HG03135 (cell line): ENCODE measurements around the gene BCL11A.

Experiments used
- ATAC-seq: cut with Tn5 transposase; IDR thresholded peaks from one replicate; pipeline ENCODE4 v1.9.1; 2021; ENCODE audit warnings: mild to moderate bottlenecking, moderate library complexity; ENCODE audit not compliant: unreplicated experiment

Gene BCL11A

GRCh38 chr2:60548311-60548710 lies 5.1 kb downstream of the BCL11A start:
- ATAC-seq: no peak

GRCh38 chr2:60547841-60548240 lies 5.6 kb downstream of the BCL11A start:
- no peak for ATAC-seq

GRCh38 chr2:60546756-60547420 lies 6.6 kb downstream of the BCL11A start:
- ATAC-seq: no peak

- no peak for ATAC-seq
Measured at GRCh38 chr2:60544954-60545560, 8.4 kb downstream of the BCL11A start.

GRCh38 chr2:60544062-60544461 lies 9.4 kb downstream of the BCL11A start:
- ATAC-seq: no peak

- ATAC-seq: no peak
Measured at GRCh38 chr2:60541056-60541651, 12.3 kb downstream of the BCL11A start.

- no peak for ATAC-seq
Measured at GRCh38 chr2:60540074-60540473, 13.4 kb downstream of the BCL11A start.

- ATAC-seq: no peak
Measured at GRCh38 chr2:60539140-60539539, 14.3 kb downstream of the BCL11A start.

GRCh38 chr2:60538101-60538500 lies 15.4 kb downstream of the BCL11A start:
- no peak for ATAC-seq

GRCh38 chr2:60536746-60537145 lies 16.7 kb downstream of the BCL11A start:
- no peak for ATAC-seq

- ATAC-seq: peak; percentile 59
Measured at GRCh38 chr2:60535685-60536312, 17.7 kb downstream of the BCL11A start.

- ATAC-seq: no peak
Measured at GRCh38 chr2:60534892-60535684, 18.4 kb downstream of the BCL11A start.

- no peak for ATAC-seq
Measured at GRCh38 chr2:60534052-60534685, 19.3 kb downstream of the BCL11A start.

- no peak for ATAC-seq
Measured at GRCh38 chr2:60533101-60534051, 20.1 kb downstream of the BCL11A start.

- no peak for ATAC-seq
Measured at GRCh38 chr2:60532421-60532820, 21.0 kb downstream of the BCL11A start.

- no peak for ATAC-seq
Measured at GRCh38 chr2:60531701-60532133, 21.7 kb downstream of the BCL11A start.

GRCh38 chr2:60530660-60531281 lies 22.7 kb downstream of the BCL11A start:
- ATAC-seq: peak; percentile 66

- ATAC-seq: no peak
Measured at GRCh38 chr2:60529785-60530627, 23.4 kb downstream of the BCL11A start.
